Measurements from ENCODE around the gene POR. TPM values are rescaled to one million over a fixed set of nuclear protein-coding genes. Genes with fewer than 3 reads are reported as not detected.

POR gene
- total and polyA plus RNA-seq, 4 donors = 116 to 973 (median 474) TPM

- H3K36me3 ChIP-seq (ENCODE audit: control insufficient read depth in 4 of 4, insufficient read depth in 3 of 4, low read depth in 1 of 4, low read length in 3 of 4) = peaks cover 8 to 36% (median 20%) of the 10 kb centered on the region in 4 donors
- no peaks in the 10 kb centered on the region for H3K9me3 ChIP-seq (ENCODE audit: control insufficient read depth in 4 of 4, low read length in 3 of 4)
- DNase-seq (ENCODE audit: low spot score) = no peak
- peaks cover 6 to 57% (median 27%) of the 10 kb centered on the region in 4 donors for H3K4me1 ChIP-seq (ENCODE audit: control insufficient read depth in 4 of 4, insufficient read depth in 4 of 4, low read length in 3 of 4)
- H3K27me3 ChIP-seq (ENCODE audit: control insufficient read depth in 4 of 4, insufficient read depth in 4 of 4, low read length in 3 of 4) = no peaks in the 10 kb centered on the region
- H3K4me3 ChIP-seq (ENCODE audit: low read depth in 1 of 3, low read length in 3 of 3) = no peak overlapping the region
- TF ChIP-seq SP1 (IDR thresholded peaks at IDR 0.05) (no peak), FOXA1 (IDR thresholded peaks at IDR 0.05) (no peak), EGR1 (IDR thresholded peaks at IDR 0.05; ENCODE audit: low read depth in 2 of 2) (no peak)
- 47% methylated on average over 22 of the region's 31 CpGs for whole genome bisulfite sequencing
- no peak overlapping the region for H3K9ac ChIP-seq (ENCODE audit: low read depth in 1 of 2, low read length in 2 of 2)
- H3K27ac ChIP-seq (ENCODE audit: low read depth in 1 of 2, low read length in 2 of 2) = peak overlapping the region; percentile 21 to 45
Measured at GRCh38 chr7:75988568-75989499, 73.9 kb downstream of the POR start.

- Histone ChIP-seq H3K27ac (ENCODE audit: low read depth in 1 of 2, low read length in 2 of 2) (peak overlapping the region; percentile 21 to 45), H3K36me3 (ENCODE audit: control insufficient read depth in 4 of 4, insufficient read depth in 3 of 4, low read depth in 1 of 4, low read length in 3 of 4) (peaks cover 7 to 28% (median 14%) of the 10 kb centered on the region in 4 donors), H3K4me3 (ENCODE audit: low read depth in 1 of 3, low read length in 3 of 3) (no peak overlapping the region), H3K9ac (ENCODE audit: low read depth in 1 of 2, low read length in 2 of 2) (no peak overlapping the region), H3K27me3 (ENCODE audit: control insufficient read depth in 4 of 4, insufficient read depth in 4 of 4, low read length in 3 of 4) (no peaks in the 10 kb centered on the region), H3K9me3 (ENCODE audit: control insufficient read depth in 4 of 4, low read length in 3 of 4) (no peaks in the 10 kb centered on the region), H3K4me1 (ENCODE audit: control insufficient read depth in 4 of 4, insufficient read depth in 4 of 4, low read length in 3 of 4) (peaks cover 6 to 58% (median 26%) of the 10 kb centered on the region in 4 donors)
- DNase-seq (ENCODE audit: low spot score) = no peak
- peak in 1 of 2 donors; percentile 12 for TF ChIP-seq JUND (IDR thresholded peaks at IDR 0.05)
- no peak for TF ChIP-seq HNF4G (IDR thresholded peaks at IDR 0.05)
- 59% methylated on average over 21 of the region's 21 CpGs for WGBS
Measured at GRCh38 chr7:75989500-75990388, 74.8 kb downstream of the POR start.

GRCh38 chr7:75991531-75992082 lies 76.7 kb downstream of the POR start:
- WGBS = 94% methylated on average over 9 of the region's 9 CpGs
- no peaks in the 10 kb centered on the region for H3K27me3 ChIP-seq (ENCODE audit: control insufficient read depth in 4 of 4, insufficient read depth in 4 of 4, low read length in 3 of 4)
- peaks cover 0 to 13% (median 7%) of the 10 kb centered on the region in 4 donors for H3K36me3 ChIP-seq (ENCODE audit: control insufficient read depth in 4 of 4, insufficient read depth in 3 of 4, low read depth in 1 of 4, low read length in 3 of 4)
- H3K4me1 ChIP-seq (ENCODE audit: control insufficient read depth in 4 of 4, insufficient read depth in 4 of 4, low read length in 3 of 4) = peaks cover 13 to 51% (median 28%) of the 10 kb centered on the region in 4 donors
- H3K9ac ChIP-seq (ENCODE audit: low read depth in 1 of 2, low read length in 2 of 2) = no peak overlapping the region
- no peak for DNase-seq (ENCODE audit: low spot score)
- no peak overlapping the region for H3K4me3 ChIP-seq (ENCODE audit: low read depth in 1 of 3, low read length in 3 of 3)
- no peaks in the 10 kb centered on the region for H3K9me3 ChIP-seq (ENCODE audit: control insufficient read depth in 4 of 4, low read length in 3 of 4)
- no peak for TF ChIP-seq FOXA2 (IDR thresholded peaks at IDR 0.05)
- TF ChIP-seq RXRA (IDR thresholded peaks at IDR 0.05) = no peak
- no peak for TF ChIP-seq MAX (IDR thresholded peaks at IDR 0.05)
- no peak for TF ChIP-seq YY1 (IDR thresholded peaks at IDR 0.05)
- H3K27ac ChIP-seq (ENCODE audit: low read depth in 1 of 2, low read length in 2 of 2) = no peak overlapping the region

DNA sequence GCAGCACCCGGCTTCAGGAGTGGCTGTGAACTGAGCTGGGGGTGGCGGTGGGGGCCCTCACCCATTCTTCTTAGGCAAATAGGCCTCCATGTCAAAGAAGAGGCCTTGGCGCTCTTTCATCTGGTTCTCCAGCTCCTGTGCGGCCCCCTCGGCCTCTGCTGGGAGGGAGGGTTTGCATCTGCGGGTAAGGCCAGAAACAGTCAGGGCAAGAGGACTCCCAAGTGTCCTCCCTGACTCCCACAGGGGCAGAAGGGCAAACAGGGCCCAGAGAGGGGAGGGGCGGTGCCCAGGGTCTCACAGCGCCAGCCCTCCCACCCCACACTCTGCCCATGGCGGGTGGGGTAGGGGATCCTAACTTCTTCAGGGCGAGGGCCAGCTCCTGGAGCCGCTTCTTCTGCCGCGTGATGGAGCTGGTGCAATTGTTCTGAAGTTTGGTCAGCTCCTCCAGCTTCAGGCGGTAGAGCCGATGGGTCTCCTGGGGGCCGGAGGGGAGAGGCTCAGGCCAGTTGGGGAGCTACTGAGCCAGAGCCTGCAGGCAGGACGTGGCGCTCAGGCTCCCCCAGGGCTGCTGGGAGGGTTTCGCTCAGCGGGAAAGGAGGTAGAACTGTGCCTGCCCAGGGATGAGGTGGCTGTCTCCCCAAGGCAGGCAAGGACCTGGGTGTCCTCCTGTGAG lies 77.3 kb downstream of the POR start:
- H3K27ac ChIP-seq (ENCODE audit: low read depth in 1 of 2, low read length in 2 of 2) = no peak overlapping the region
- no peak overlapping the region for H3K9ac ChIP-seq (ENCODE audit: low read depth in 1 of 2, low read length in 2 of 2)
- WGBS = 95% methylated on average over 20 of the region's 20 CpGs
- no peak overlapping the region for H3K4me3 ChIP-seq (ENCODE audit: low read depth in 1 of 3, low read length in 3 of 3)
- peaks cover 13 to 51% (median 27%) of the 10 kb centered on the region in 4 donors for H3K4me1 ChIP-seq (ENCODE audit: control insufficient read depth in 4 of 4, insufficient read depth in 4 of 4, low read length in 3 of 4)
- DNase-seq (ENCODE audit: low spot score) = no peak
- H3K27me3 ChIP-seq (ENCODE audit: control insufficient read depth in 4 of 4, insufficient read depth in 4 of 4, low read length in 3 of 4) = no peaks in the 10 kb centered on the region
- peaks cover 0 to 7% (median 2%) of the 10 kb centered on the region in 4 donors for H3K36me3 ChIP-seq (ENCODE audit: control insufficient read depth in 4 of 4, insufficient read depth in 3 of 4, low read depth in 1 of 4, low read length in 3 of 4)
- H3K9me3 ChIP-seq (ENCODE audit: control insufficient read depth in 4 of 4, low read length in 3 of 4) = no peaks in the 10 kb centered on the region
- TF ChIP-seq, protein P1, sequence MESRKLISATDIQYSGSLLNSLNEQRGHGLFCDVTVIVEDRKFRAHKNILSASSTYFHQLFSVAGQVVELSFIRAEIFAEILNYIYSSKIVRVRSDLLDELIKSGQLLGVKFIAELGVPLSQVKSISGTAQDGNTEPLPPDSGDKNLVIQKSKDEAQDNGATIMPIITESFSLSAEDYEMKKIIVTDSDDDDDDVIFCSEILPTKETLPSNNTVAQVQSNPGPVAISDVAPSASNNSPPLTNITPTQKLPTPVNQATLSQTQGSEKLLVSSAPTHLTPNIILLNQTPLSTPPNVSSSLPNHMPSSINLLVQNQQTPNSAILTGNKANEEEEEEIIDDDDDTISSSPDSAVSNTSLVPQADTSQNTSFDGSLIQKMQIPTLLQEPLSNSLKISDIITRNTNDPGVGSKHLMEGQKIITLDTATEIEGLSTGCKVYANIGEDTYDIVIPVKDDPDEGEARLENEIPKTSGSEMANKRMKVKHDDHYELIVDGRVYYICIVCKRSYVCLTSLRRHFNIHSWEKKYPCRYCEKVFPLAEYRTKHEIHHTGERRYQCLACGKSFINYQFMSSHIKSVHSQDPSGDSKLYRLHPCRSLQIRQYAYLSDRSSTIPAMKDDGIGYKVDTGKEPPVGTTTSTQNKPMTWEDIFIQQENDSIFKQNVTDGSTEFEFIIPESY (IDR thresholded peaks at IDR 0.05) = no peak
- TF ChIP-seq FOXA1 (IDR thresholded peaks at IDR 0.05) (no peak), CTCF (IDR thresholded peaks at IDR 0.05; ENCODE audit: low read depth, low read length, missing input control) (no peak), FOXA2 (IDR thresholded peaks at IDR 0.05) (no peak), GABPA (IDR thresholded peaks at IDR 0.05 in 1 of 2, conservative IDR thresholded peaks at IDR 0.05 in 1 of 2) (no peak), SP1 (IDR thresholded peaks at IDR 0.05) (no peak)

Data from liver (tissue), 9 donors.